ENCODE data around the gene ZNF397.

DNA sequence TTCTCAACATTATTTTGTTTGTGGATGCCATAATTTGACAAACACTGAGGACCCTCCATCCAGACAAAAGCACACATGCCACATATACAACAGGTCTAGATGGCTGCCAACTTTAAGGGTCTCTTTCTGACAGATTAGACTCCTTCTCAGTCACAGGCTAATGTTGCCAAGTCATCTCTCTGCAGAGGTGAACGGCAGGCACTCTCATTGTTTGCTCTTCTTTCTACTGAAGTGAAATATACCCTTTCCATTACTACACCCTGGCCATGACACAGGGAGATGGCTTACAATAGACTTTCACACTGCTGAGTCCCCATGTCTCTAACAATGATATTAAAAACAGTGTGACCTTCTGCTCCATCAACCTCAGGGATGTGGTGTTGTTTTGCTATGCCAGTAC lies 47.5 kb upstream of the ZNF397 start:
- TF ChIP-seq CTCF (IDR thresholded peaks at IDR 0.05; ENCODE audit: poor library complexity) (no peak), EZH2phosphoT487 (IDR thresholded peaks at IDR 0.05; ENCODE audit: low read depth, severe bottlenecking, unreplicated experiment) (no peak), EZH2 (IDR thresholded peaks at IDR 0.05; ENCODE audit: borderline replicate concordance) (no peak)

Measured in hepatocyte (in vitro differentiated cells).